Measurements from ENCODE around the gene FAM210A.
"Not testable (repeated sequence)": the region's sequence is repeated elsewhere in the genome, so short reads cannot be mapped to it uniquely, and the experiment has no call there.

FAM210A gene

GRCh38 chr18:13700153-13700552 is 26.2 kb downstream of the FAM210A start:
- no peak for DNase-seq

GRCh38 chr18:13696961-13697360 is 29.4 kb downstream of the FAM210A start:
- no peak for DNase-seq

GRCh38 chr18:13695337-13695736 is 31.0 kb downstream of the FAM210A start:
- not testable (repeated sequence) for DNase-seq

- not testable (repeated sequence) for DNase-seq
Observed at GRCh38 chr18:13690060-13690459, 36.3 kb downstream of the FAM210A start.

GRCh38 chr18:13688191-13689136 is 37.9 kb downstream of the FAM210A start:
- no peak for DNase-seq

GRCh38 chr18:13684546-13684945 is 41.8 kb downstream of the FAM210A start:
- DNase-seq = no peak

GRCh38 chr18:13681701-13682100 is 44.7 kb downstream of the FAM210A start:
- no peak for DNase-seq

GRCh38 chr18:13680612-13681011 is 45.7 kb downstream of the FAM210A start:
- DNase-seq = no peak

GRCh38 chr18:13677350-13677749 is 49.0 kb downstream of the FAM210A start:
- not testable (repeated sequence) for DNase-seq

- no peak for DNase-seq
Observed at GRCh38 chr18:13676471-13676870, 49.9 kb downstream of the FAM210A start.

- DNase-seq = no peak
Observed at GRCh38 chr18:13672657-13673056, 53.7 kb downstream of the FAM210A start.

- DNase-seq = no peak
Observed at GRCh38 chr18:13661779-13662256, 64.5 kb downstream of the FAM210A start.

GRCh38 chr18:13661051-13661778 is 65.1 kb downstream of the FAM210A start:
- no peak for DNase-seq

GRCh38 chr18:13660510-13660909 is 65.8 kb downstream of the FAM210A start:
- DNase-seq = no peak

- DNase-seq = no peak
Observed at GRCh38 chr18:13658436-13659204, 67.7 kb downstream of the FAM210A start.

- no peak for DNase-seq
Observed at GRCh38 chr18:13657974-13658373, 68.4 kb downstream of the FAM210A start.

- DNase-seq = no peak
Observed at GRCh38 chr18:13653746-13654433, 72.5 kb downstream of the FAM210A start.

- no peak for DNase-seq
Observed at GRCh38 chr18:13649397-13650390, 76.7 kb downstream of the FAM210A start.

- no peak for DNase-seq
Observed at GRCh38 chr18:13647761-13648160, 78.6 kb downstream of the FAM210A start.

GRCh38 chr18:13646633-13647032 is 79.7 kb downstream of the FAM210A start:
- no peak for DNase-seq

GRCh38 chr18:13645093-13645492 is 81.3 kb downstream of the FAM210A start:
- DNase-seq = no peak
